Thyroid gland (tissue), 4 donors: ENCODE data around the gene KIDINS220.

Source experiments
- CTCF ChIP-seq, 6 experiments: fragments of 200-600 bp in 3 of 6; fragments of 450-650 bp in 3 of 6; sonication (generic) in 3 of 6; IDR thresholded peaks; one replicate each; pipeline ENCODE4 v1.5.1; 2016 to 2019; ENCODE audit warnings: antibody characterized with exemption in 6 of 6, mild to moderate bottlenecking in 2 of 6, inconsistent platforms in 1 of 6, moderate library complexity in 1 of 6
- POLR2A ChIP-seq, 2 donors: fragments of 450-650 bp; IDR thresholded peaks; one replicate each; pipeline ENCODE4 v1.6.1; 2017; ENCODE audit warnings: antibody characterized with exemption in 2 of 2, mild to moderate bottlenecking in 2 of 2, moderate library complexity in 1 of 2

GRCh38 chr2:8821276-8822217 is 15.9 kb downstream of the KIDINS220 start:
- TF ChIP-seq CTCF (IDR thresholded peaks at IDR 0.05) (no peak), POLR2A (IDR thresholded peaks at IDR 0.05) (no peak)
